HEK293 (cell line): ENCODE results near the gene SERPINE3.

Experiments
- CTCF ChIA-PET: fragments of 350-600 bp; formaldehyde crosslinking; extraction: SDS; loops from one replicate; lab custom pipeline; 2021; ENCODE audit warnings: antibody characterized with exemption; lab: Yijun Ruan, JAX
- POLR2A ChIA-PET: fragments of 300-600 bp; formaldehyde crosslinking; extraction: SDS; loops from one replicate; lab custom pipeline; 2020; ENCODE audit warnings: antibody characterized with exemption, inconsistent platforms; lab: Yijun Ruan, JAX
- H3K27ac ChIP-seq: fragments of 200-500 bp; sonication (Bioruptor generic); 2 replicates; pipeline ENCODE4 v1.5.1; 2014; ENCODE audit warnings: low read depth, low read length, control low read depth, inconsistent platforms; ENCODE audit errors: extremely low read depth
- H3K36me3 ChIP-seq, 2 experiments: fragments of 200-500 bp in 1 of 2; sonication (Bioruptor generic) in 1 of 2; 1 replicate in 1 of 2; 2 replicates in 1 of 2; pipeline ENCODE4 v1.5.1; 2014 to 2017; ENCODE audit warnings: inconsistent platforms in 2 of 2, low read length in 2 of 2; ENCODE audit not compliant: control insufficient read depth in 2 of 2, insufficient read depth in 1 of 2
- H3K4me1 ChIP-seq: fragments of 200-500 bp; sonication (Bioruptor generic); 2 replicates; pipeline ENCODE4 v1.5.1; 2014; ENCODE audit warnings: mild to moderate bottlenecking, low read length, inconsistent platforms; ENCODE audit not compliant: control insufficient read depth, insufficient read depth
- H3K4me3 ChIP-seq: 2 replicates; pipeline ENCODE4 v1.5.1; 2011; ENCODE audit warnings: low read depth, mild to moderate bottlenecking, control low read depth, low read length, moderate library complexity
- H3K9me3 ChIP-seq: fragments of 200-500 bp; sonication (Bioruptor generic); 2 replicates; pipeline ENCODE4 v1.5.1; 2014; ENCODE audit warnings: low read depth, low read length, inconsistent platforms; ENCODE audit not compliant: control insufficient read depth, insufficient read depth
- BCL11A ChIP-seq: fragments of 450-650 bp; formaldehyde crosslinking; IDR thresholded peaks from 2 replicates; pipeline ENCODE4 v1.5.1; 2016; ENCODE audit warnings: low read depth, missing biosample characterization, missing genetic modification characterization
- GLI2 ChIP-seq: fragments of 450-650 bp; formaldehyde crosslinking; IDR thresholded peaks from 2 replicates; pipeline ENCODE4; 2017; ENCODE audit warnings: missing biosample characterization, missing genetic modification characterization, low read depth, borderline replicate concordance
- HOXA7 ChIP-seq: sonication (generic); formaldehyde crosslinking; IDR thresholded peaks from 2 replicates; pipeline ENCODE4 v1.8.1; 2022; ENCODE audit warnings: missing genetic modification reagents, borderline replicate concordance
- KLF16 ChIP-seq: fragments of 450-650 bp; formaldehyde crosslinking; IDR thresholded peaks from 2 replicates; pipeline ENCODE4 v1.5.1; 2017; ENCODE audit warnings: missing biosample characterization, missing genetic modification characterization
- KLF7 ChIP-seq: fragments of 450-650 bp; formaldehyde crosslinking; IDR thresholded peaks from 2 replicates; pipeline ENCODE4 v1.5.1; 2016; ENCODE audit warnings: missing biosample characterization, missing genetic modification characterization, borderline replicate concordance
- MEIS1 ChIP-seq: sonication (generic); formaldehyde crosslinking; IDR thresholded peaks from 2 replicates; pipeline ENCODE4 v1.8.1; 2022; ENCODE audit warnings: missing genetic modification reagents, mild to moderate bottlenecking, borderline replicate concordance
- OVOL3 ChIP-seq: fragments of 450-650 bp; formaldehyde crosslinking; IDR thresholded peaks from 2 replicates; pipeline ENCODE4 v1.5.1; 2016; ENCODE audit warnings: missing biosample characterization, missing genetic modification characterization
- ZBTB20 ChIP-seq: fragments of 450-650 bp; formaldehyde crosslinking; IDR thresholded peaks from 2 replicates; pipeline ENCODE4 v1.5.1; 2016; ENCODE audit warnings: missing biosample characterization, missing genetic modification characterization
- ZBTB21 ChIP-seq: fragments of 450-650 bp; formaldehyde crosslinking; IDR thresholded peaks from 2 replicates; pipeline ENCODE4 v1.5.1; 2017; ENCODE audit warnings: missing biosample characterization, missing genetic modification characterization
- ZBTB8A ChIP-seq: fragments of 450-650 bp; formaldehyde crosslinking; IDR thresholded peaks from 2 replicates; pipeline ENCODE4 v1.5.1; 2016; ENCODE audit warnings: missing biosample characterization, missing genetic modification characterization
- ZIC2 ChIP-seq: fragments of 450-650 bp; formaldehyde crosslinking; IDR thresholded peaks from 2 replicates; pipeline ENCODE4 v1.5.1; 2016; ENCODE audit warnings: missing biosample characterization, missing genetic modification characterization
- ZNF155 ChIP-seq: fragments of 450-650 bp; formaldehyde crosslinking; IDR thresholded peaks from 2 replicates; pipeline ENCODE4 v1.5.1; 2016; ENCODE audit warnings: missing biosample characterization, missing genetic modification characterization
- ZNF404 ChIP-seq: fragments of 450-650 bp; formaldehyde crosslinking; IDR thresholded peaks from 2 replicates; pipeline ENCODE4 v1.5.1; 2017; ENCODE audit warnings: missing biosample characterization, missing genetic modification characterization
- ZNF514 ChIP-seq: fragments of 450-650 bp; formaldehyde crosslinking; IDR thresholded peaks from 2 replicates; pipeline ENCODE4 v1.5.1; 2016; ENCODE audit warnings: missing biosample characterization, missing genetic modification characterization
- ZNF600 ChIP-seq: fragments of 450-650 bp; formaldehyde crosslinking; IDR thresholded peaks from 2 replicates; pipeline ENCODE4 v1.5.1; 2016; ENCODE audit warnings: missing biosample characterization, missing genetic modification characterization
- ZNF747 ChIP-seq: fragments of 450-650 bp; formaldehyde crosslinking; IDR thresholded peaks from 2 replicates; pipeline ENCODE4 v1.5.1; 2016; ENCODE audit warnings: missing biosample characterization, missing genetic modification characterization
- ZNF76 ChIP-seq: fragments of 450-650 bp; formaldehyde crosslinking; IDR thresholded peaks from 2 replicates; pipeline ENCODE4; 2016; ENCODE audit warnings: low read depth, missing biosample characterization, missing genetic modification characterization, borderline replicate concordance
- ZNF843 ChIP-seq: fragments of 450-650 bp; formaldehyde crosslinking; IDR thresholded peaks from 2 replicates; pipeline ENCODE4 v1.5.1; 2016; ENCODE audit warnings: missing biosample characterization, missing genetic modification characterization
- TF ChIP-seq, protein P1 (sequence below): fragments of 450-650 bp; formaldehyde crosslinking; IDR thresholded peaks from 2 replicates; pipeline ENCODE4 v1.5.1; 2016; ENCODE audit warnings: missing biosample characterization, missing genetic modification characterization
- TF ChIP-seq, protein P2 (sequence below): fragments of 450-650 bp; formaldehyde crosslinking; IDR thresholded peaks from 2 replicates; pipeline ENCODE4 v1.5.1; 2016; ENCODE audit warnings: missing biosample characterization, missing genetic modification characterization
- TF ChIP-seq, protein P3 (sequence below): fragments of 450-650 bp; formaldehyde crosslinking; IDR thresholded peaks from 2 replicates; pipeline ENCODE4 v1.5.1; 2017; ENCODE audit warnings: missing biosample characterization, missing genetic modification characterization
- TF ChIP-seq, protein P4 (sequence below): fragments of 450-650 bp; formaldehyde crosslinking; IDR thresholded peaks from 2 replicates; pipeline ENCODE4 v1.5.1; 2016; ENCODE audit warnings: missing biosample characterization, missing genetic modification characterization
- TF ChIP-seq, protein P5 (sequence below): fragments of 450-650 bp; formaldehyde crosslinking; IDR thresholded peaks from 2 replicates; pipeline ENCODE4 v1.5.1; 2017; ENCODE audit warnings: missing biosample characterization, missing genetic modification characterization
- TF ChIP-seq, protein P6 (sequence below): fragments of 450-650 bp; formaldehyde crosslinking; IDR thresholded peaks from 2 replicates; pipeline ENCODE4; 2016; ENCODE audit warnings: missing biosample characterization, missing genetic modification characterization

SERPINE3 gene

DNA sequence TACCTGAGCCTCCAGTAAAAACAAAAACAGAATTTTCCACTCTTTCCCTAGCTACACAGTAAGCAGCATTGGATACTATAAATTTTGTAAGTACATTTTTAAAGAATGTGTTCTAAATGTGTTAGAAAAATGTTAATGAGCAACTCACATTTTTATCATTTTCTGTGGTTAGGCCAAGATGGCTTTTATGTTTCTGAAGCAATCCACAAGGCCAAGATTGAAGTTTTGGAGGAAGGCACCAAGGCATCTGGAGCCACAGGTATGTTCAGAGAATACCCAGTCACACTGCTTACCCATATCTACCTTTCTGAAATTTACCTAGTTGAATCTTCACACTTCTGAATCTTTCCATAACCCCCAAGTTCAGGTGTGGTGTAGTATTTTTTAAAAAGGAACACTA lies 21.6 kb downstream of the SERPINE3 start (continued):
- TF ChIP-seq, protein P1, sequence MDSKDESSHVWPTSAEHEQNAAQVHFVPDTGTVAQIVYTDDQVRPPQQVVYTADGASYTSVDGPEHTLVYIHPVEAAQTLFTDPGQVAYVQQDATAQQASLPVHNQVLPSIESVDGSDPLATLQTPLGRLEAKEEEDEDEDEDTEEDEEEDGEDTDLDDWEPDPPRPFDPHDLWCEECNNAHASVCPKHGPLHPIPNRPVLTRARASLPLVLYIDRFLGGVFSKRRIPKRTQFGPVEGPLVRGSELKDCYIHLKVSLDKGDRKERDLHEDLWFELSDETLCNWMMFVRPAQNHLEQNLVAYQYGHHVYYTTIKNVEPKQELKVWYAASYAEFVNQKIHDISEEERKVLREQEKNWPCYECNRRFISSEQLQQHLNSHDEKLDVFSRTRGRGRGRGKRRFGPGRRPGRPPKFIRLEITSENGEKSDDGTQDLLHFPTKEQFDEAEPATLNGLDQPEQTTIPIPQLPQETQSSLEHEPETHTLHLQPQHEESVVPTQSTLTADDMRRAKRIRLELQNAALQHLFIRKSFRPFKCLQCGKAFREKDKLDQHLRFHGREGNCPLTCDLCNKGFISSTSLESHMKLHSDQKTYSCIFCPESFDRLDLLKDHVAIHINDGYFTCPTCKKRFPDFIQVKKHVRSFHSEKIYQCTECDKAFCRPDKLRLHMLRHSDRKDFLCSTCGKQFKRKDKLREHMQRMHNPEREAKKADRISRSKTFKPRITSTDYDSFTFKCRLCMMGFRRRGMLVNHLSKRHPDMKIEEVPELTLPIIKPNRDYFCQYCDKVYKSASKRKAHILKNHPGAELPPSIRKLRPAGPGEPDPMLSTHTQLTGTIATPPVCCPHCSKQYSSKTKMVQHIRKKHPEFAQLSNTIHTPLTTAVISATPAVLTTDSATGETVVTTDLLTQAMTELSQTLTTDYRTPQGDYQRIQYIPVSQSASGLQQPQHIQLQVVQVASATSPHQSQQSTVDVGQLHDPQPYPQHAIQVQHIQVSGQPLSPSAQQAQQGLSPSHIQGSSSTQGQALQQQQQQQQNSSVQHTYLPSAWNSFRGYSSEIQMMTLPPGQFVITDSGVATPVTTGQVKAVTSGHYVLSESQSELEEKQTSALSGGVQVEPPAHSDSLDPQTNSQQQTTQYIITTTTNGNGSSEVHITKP (tag by site-specific recombination): no peak
- TF ChIP-seq OVOL3 (no peak), ZBTB20 (tag by site-specific recombination) (no peak), BCL11A (tag by site-specific recombination) (no peak), GLI2 (tag by site-specific recombination) (no peak)
- TF ChIP-seq, protein P2, sequence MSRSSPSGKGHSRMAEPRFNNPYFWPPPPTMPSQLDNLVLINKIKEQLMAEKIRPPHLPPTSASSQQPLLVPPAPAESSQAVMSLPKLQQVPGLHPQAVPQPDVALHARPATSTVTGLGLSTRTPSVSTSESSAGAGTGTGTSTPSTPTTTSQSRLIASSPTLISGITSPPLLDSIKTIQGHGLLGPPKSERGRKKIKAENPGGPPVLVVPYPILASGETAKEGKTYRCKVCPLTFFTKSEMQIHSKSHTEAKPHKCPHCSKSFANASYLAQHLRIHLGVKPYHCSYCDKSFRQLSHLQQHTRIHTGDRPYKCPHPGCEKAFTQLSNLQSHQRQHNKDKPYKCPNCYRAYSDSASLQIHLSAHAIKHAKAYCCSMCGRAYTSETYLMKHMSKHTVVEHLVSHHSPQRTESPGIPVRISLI (tag by site-specific recombination): no peak

DNA sequence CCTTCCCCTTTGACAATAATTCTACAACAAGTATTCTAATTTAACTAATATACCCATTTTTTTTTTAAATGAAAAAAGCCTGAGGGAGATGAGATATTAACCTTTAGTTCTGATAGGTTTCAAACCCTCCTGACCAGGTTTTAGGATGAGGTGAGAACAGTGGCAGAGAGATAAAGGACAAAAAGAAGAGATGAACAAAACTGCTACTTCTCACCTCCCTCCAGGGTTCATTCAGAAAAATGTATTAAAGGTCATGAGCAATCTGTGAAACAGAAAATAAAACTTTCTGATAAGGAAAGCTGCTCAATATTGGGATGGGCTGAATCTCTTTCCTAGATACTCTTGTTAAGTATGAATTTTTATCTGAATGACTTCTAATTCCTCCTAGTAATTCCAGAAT lies 24.1 kb downstream of the SERPINE3 start:
- no peak overlapping the region for H3K4me3 ChIP-seq
- no peaks in the 10 kb centered on the region for H3K4me1 ChIP-seq
- TF ChIP-seq KLF16 (tag by site-specific recombination): no peak
- TF ChIP-seq KLF7 (tag by site-specific recombination): no peak
- TF ChIP-seq ZNF76 (tag by site-specific recombination): no peak
- no peak for TF ChIP-seq ZNF600 (tag by site-specific recombination)
- TF ChIP-seq, protein P3, sequence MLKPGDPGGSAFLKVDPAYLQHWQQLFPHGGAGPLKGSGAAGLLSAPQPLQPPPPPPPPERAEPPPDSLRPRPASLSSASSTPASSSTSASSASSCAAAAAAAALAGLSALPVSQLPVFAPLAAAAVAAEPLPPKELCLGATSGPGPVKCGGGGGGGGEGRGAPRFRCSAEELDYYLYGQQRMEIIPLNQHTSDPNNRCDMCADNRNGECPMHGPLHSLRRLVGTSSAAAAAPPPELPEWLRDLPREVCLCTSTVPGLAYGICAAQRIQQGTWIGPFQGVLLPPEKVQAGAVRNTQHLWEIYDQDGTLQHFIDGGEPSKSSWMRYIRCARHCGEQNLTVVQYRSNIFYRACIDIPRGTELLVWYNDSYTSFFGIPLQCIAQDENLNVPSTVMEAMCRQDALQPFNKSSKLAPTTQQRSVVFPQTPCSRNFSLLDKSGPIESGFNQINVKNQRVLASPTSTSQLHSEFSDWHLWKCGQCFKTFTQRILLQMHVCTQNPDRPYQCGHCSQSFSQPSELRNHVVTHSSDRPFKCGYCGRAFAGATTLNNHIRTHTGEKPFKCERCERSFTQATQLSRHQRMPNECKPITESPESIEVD (tag by site-specific recombination): no peak
- no peak for TF ChIP-seq ZNF843 (tag by site-specific recombination)
- TF ChIP-seq ZNF514 (tag by site-specific recombination): no peak
- no peak overlapping the region for H3K27ac ChIP-seq
- ChIA-PET POLR2A (no interaction called here), CTCF (no interaction called here)
- H3K9me3 ChIP-seq: no peaks in the 10 kb centered on the region
- H3K36me3 ChIP-seq: peaks cover 11 to 54% of the 10 kb centered on the region in 2 experiments; a peak in 2 of 3 replicates

DNA sequence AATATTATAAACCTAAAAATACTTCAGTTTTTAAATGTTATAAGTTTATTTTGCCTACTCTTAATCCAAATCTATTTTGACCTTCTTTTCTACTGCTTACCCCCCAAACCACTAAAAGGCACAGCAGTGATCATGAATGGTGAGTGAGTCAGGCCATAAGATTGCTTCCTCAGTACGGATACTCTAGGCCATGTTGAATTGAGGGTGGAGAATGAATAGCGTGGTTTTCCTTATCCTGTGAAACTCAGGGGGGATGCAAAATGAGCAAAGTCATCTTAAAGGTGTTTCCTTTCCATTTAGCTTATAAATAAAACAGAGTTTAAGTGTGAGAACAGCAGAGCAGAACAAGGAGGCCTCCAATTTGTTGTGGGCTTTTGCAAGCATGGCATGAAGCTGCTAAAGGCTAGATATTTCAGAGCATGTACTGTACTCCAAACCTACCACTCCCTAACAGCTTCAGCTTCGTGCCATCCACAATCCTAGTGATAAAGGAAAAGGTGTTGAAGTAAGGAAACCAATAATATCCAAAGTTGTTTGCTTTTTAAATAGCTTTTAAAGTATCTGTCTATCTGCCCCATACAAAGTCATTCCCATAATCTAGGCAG lies 25.0 kb downstream of the SERPINE3 start:
- ChIA-PET POLR2A (interaction anchor here (0.6 kb wide), 1 partner anchor 33 kb away, joined by 3 read pairs; no protein-coding TSS in a partner anchor), CTCF (no interaction called here)
- no peaks in the 10 kb centered on the region for H3K9me3 ChIP-seq
- H3K4me1 ChIP-seq: no peaks in the 10 kb centered on the region
- peaks cover 13 to 62% of the 10 kb centered on the region in 2 experiments; a peak in 2 of 3 replicates for H3K36me3 ChIP-seq
- no peak overlapping the region for H3K4me3 ChIP-seq
- H3K27ac ChIP-seq: no peak overlapping the region
- TF ChIP-seq, protein P4, sequence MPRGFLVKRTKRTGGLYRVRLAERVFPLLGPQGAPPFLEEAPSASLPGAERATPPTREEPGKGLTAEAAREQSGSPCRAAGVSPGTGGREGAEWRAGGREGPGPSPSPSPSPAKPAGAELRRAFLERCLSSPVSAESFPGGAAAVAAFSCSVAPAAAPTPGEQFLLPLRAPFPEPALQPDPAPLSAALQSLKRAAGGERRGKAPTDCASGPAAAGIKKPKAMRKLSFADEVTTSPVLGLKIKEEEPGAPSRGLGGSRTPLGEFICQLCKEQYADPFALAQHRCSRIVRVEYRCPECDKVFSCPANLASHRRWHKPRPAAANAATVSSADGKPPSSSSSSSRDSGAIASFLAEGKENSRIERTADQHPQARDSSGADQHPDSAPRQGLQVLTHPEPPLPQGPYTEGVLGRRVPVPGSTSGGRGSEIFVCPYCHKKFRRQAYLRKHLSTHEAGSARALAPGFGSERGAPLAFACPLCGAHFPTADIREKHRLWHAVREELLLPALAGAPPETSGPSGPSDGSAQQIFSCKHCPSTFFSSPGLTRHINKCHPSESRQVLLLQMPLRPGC (tag by site-specific recombination): no peak
- no peak for TF ChIP-seq HOXA7 (CRISPR knock-in tag)
- TF ChIP-seq MEIS1 (CRISPR knock-in tag): no peak
- no peak for TF ChIP-seq ZIC2
- no peak for TF ChIP-seq ZNF747 (tag by site-specific recombination)
- no peak for TF ChIP-seq ZBTB21
- TF ChIP-seq ZNF404: no peak
- no peak for TF ChIP-seq ZNF155 (tag by site-specific recombination)
- TF ChIP-seq, protein P5, sequence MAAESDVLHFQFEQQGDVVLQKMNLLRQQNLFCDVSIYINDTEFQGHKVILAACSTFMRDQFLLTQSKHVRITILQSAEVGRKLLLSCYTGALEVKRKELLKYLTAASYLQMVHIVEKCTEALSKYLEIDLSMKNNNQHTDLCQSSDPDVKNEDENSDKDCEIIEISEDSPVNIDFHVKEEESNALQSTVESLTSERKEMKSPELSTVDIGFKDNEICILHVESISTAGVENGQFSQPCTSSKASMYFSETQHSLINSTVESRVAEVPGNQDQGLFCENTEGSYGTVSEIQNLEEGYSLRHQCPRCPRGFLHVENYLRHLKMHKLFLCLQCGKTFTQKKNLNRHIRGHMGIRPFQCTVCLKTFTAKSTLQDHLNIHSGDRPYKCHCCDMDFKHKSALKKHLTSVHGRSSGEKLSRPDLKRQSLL (tag by site-specific recombination): no peak
- no peak for TF ChIP-seq ZBTB8A (tag by site-specific recombination)
- TF ChIP-seq, protein P6, sequence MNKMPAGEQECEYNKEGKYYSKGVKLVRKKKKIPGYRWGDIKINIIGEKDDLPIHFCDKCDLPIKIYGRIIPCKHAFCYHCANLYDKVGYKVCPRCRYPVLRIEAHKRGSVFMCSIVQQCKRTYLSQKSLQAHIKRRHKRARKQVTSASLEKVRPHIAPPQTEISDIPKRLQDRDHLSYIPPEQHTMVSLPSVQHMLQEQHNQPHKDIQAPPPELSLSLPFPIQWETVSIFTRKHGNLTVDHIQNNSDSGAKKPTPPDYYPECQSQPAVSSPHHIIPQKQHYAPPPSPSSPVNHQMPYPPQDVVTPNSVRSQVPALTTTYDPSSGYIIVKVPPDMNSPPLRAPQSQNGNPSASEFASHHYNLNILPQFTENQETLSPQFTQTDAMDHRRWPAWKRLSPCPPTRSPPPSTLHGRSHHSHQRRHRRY (tag by site-specific recombination): no peak
